Skeletal muscle tissue (tissue), 2 donors: ENCODE data around the gene CCSER1. TPM values are rescaled to one million over a fixed set of nuclear protein-coding genes. Genes with fewer than 3 reads are reported as not detected.

ENCODE experiments used
- small RNA-seq: library from RNA; depleted of rRNA; stranded (forward); fragments of <200 nt; gene quantifications from one replicate; pipeline ENCODE3, GENCODE V24; 2014
- total RNA-seq: library from RNA; depleted of rRNA; stranded (reverse); fragments of >200 nt; gene quantifications from one replicate; pipeline ENCODE4 v1.2.3, GENCODE V29; 2014

The CCSER1 gene
- total RNA-seq, 1 donor from 2014 or later, result 1.0 TPM

Small RNA genes within 50 kb of the gene (small RNA-seq; reads per million reads assigned to genes)
- gene AC093729.1, result not detected
- gene TMSB4XP8, result not detected

Other genes starting within 250 kb of the CCSER1 start
- gene MMRN1, start 232.5 kb upstream of the CCSER1 start, total RNA-seq, result 9.4 TPM